Activated CD4-positive, alpha-beta T cell treated with anti-CD3 and anti-CD28 coated beads, Interleukin-2, Interleukin-4, amounts not matched to agents 100 ng/mL and 50 ng/mL, durations not matched to agents 16 hours and 8 hours (primary cell): ENCODE results near the gene UBE2J2.

Experiments used
- DNase-seq: peaks from one replicate; pipeline ENCODE4 v3.0.0-alpha.2; 2020; ENCODE audit warnings: low spot score

The UBE2J2 gene

DNA sequence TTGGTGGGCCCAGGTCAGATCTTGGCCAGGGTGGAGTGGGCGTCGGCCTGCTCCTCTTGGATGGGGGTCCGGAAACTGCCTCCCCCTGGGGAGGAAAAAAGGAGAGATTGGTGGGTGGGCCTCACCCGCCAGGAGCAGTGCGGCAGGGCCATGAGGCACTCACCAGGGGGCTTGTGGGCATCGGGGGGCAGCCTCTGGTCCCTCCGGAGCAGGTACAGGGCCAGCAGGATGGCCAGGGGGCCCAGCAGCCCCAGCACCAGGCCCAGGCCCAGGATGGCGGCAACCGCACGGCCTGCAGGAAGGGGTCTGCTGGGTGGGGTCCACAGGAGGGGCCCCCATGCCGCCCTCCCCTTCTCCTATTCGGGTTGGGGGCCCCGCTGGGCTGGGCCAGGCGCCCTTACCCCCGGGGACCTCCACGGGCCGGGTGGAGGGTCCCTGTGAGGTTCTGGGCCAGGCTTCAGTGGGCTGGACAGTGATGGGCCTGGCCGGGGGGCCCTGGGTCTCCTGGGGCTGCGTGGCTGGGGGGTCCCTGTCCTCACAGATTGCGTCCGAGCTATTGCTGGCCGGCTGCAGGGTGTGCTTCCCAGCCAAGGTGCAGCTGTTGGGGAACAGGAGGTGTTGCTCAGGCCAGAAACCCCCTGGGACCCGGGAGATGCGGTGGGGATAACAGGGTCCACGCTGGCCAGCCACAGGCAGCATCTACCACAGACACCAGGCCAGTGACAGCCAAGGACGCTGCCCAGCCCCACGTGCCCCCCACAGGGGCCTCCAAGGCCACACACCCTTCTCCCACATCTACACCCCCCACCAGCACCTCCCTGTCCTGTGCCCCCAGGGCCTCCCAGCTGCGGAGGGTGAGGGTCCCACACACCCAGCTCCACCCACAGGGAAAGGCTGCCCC, 61.9 kb downstream of the UBE2J2 start:
- DNase-seq, result no peak

- DNase-seq, result no peak
Observed at GRCh38 chr1:1210726-1211540, 62.7 kb downstream of the UBE2J2 start.

GRCh38 chr1:1208713-1209433, 64.8 kb downstream of the UBE2J2 start:
- DNase-seq, result no peak

DNA sequence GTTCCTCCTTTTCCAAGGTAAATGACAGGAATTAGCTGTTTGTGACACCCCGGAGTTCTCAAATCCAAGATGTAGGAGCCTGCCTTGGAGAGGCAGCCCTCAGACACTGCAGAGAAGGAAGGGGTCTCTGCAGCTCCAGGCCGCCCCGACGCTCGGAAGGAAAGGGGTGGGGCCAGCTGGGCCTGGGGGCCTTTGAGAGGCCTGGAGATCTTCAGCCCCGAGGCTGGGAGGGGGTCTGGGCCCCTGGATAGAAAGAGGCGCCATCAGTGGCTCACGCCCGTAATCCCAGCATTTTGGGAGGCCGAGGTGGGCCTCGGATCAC, 66.1 kb downstream of the UBE2J2 start:
- DNase-seq, result no peak

DNA sequence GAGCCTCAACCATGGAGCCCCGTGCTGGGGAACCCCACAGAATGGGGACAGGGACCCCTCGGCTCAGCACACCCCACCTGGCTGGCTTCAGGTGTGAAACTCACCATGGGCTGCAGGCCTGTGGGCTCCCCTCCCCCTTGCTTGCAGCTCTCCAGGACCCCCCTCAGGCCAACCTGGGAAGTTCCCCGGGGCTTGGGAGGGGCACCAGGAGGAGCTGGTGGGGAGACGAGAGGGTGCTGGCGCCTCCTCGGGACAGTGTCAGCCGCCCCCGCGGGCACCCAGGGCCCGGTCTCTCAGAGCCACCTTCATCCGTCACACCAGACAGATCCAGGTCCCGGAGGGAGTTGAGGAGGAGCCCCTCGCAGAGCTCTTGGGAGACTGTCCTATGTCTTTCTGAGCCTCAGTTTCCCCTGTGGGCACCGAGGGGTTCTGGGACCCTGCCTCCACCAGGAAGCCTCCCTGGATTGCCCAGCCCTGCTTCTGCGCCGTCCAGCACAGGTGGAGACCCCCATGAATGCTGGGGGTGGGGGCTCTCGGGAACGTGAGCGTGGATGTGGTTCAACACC, 66.6 kb downstream of the UBE2J2 start:
- no peak for DNase-seq

DNA sequence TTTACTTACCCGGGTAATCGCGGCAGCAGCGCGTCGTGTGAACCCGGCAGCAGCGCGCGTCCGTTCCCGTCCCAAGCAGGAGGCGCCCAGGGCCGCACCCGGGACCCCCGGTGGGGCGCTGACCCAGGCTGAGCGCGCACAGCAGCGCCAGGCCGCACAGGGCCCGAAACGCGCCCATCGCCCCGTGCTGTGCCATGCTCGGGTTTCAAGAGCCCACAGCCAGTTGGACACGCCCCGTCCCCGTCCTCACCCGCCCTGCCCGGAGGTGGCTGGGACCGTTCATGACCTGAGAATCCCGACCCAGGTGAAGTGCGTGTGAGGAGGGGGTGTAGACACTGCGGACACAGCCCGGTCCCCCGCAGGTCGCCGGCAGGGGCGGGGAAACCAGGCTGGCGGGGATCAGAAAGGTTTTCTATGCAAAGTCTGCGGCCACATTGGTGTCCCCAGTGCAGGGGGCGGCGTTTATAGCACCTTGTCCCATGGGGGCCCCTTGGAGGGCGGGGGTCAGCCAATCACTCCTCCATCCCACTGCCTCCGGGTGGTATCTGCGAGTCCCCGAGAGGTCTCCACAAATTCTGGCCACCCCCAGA, 67.2 kb downstream of the UBE2J2 start, which contains the start of gene TNFRSF18:
TSS of gene TNFRSF18 (minus strand) at position 217 of the 590 bp plus-strand sequence. CDS start at position 196, 21 bp downstream.
- DNase-seq, result no peak

DNA sequence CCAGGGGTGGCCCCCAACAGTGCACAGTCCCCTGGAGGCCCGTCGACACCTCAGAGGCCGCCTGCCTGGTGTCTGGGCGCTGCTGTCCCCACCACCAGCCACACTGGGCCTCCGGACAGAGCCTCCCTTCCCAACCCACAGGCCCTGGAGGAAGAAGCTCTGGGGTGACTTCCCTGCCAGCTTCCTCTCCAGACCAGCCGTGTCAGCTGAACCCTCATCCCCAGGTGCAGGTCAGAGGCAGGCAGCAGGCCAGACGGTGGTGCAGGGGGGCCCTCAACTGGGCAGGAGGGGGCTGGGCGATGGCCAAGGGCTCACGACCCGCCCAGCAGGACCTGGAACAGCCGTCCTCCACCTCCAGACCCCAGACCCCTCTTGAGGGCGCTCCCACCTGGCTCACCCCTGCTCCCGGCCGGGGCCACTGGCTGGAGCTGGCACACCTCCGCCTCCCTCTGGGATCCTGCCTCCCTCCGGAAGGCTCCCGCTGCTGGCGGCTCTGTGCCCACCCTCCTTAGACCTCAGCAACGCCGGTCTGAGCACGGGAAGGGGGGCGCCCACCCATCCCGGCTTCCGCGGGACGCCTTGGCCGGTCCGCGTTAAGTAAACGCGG, 67.8 kb downstream of the UBE2J2 start:
- DNase-seq, result no peak

DNA sequence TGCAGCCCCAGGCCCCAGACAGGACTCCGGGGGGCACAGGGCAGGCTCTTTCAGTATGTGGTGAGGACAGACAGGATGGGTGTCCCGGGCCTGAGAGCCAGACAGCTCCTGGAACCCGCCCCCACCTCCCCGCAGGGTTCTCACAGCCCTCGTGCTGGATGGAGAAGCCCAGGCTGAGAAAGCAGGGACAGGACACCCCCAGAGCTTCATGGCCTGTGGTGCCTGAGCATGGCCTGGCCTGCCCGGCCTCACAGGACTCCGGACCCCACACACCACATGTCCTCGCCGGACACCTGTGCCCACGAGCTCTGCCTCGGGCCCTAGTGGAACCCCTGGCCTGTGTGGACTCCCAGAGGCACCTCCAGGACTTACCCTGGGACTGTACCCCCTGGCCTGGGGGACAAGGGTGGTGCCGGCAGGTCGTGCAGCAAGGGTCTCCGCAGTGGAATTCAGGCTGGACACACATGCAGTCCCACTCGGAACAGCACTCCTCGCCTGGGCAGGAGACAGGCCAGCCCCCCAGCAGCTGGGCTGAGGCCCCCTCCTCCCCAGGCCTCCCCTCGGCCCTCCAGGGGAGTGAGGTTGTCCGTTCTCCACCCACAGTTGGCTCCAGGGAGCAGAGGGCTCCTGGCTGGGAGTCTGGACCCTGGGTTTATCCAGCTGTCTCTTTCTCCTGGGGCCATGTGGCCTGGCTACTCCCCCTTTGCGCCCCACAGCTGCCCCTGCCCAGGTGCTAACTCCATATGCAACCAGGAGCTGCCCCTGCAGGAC, 68.5 kb downstream of the UBE2J2 start:
- DNase-seq, result no peak

- no peak for DNase-seq
Observed at GRCh38 chr1:1204425-1204920, 69.2 kb downstream of the UBE2J2 start.
